Activated naive CD4-positive, alpha-beta T cell treated with anti-CD3 and anti-CD28 coated beads, Interleukin-2, amount 50 U/mL, for 24 hours (primary cell): ENCODE measurements around the gene CLSTN2.

Source experiments
- H3K27ac Mint-ChIP-seq: one replicate; pipeline ENCODE4 v1.8.0; 2021; ENCODE audit warnings: mild to moderate bottlenecking, mixed read lengths
- H3K27me3 Mint-ChIP-seq: one replicate; pipeline ENCODE4 v1.8.0; 2021; ENCODE audit warnings: mixed read lengths
- H3K36me3 Mint-ChIP-seq: one replicate; pipeline ENCODE4 v1.8.0; 2021; ENCODE audit warnings: mixed read lengths
- H3K4me1 Mint-ChIP-seq: one replicate; pipeline ENCODE4 v1.8.0; 2021; ENCODE audit warnings: mixed read lengths
- H3K4me3 Mint-ChIP-seq: one replicate; pipeline ENCODE4 v1.8.0; 2021; ENCODE audit warnings: mild to moderate bottlenecking, mixed read lengths
- H3K9me3 Mint-ChIP-seq: one replicate; pipeline ENCODE4 v1.8.0; 2021; ENCODE audit warnings: mixed read lengths

Gene CLSTN2

DNA sequence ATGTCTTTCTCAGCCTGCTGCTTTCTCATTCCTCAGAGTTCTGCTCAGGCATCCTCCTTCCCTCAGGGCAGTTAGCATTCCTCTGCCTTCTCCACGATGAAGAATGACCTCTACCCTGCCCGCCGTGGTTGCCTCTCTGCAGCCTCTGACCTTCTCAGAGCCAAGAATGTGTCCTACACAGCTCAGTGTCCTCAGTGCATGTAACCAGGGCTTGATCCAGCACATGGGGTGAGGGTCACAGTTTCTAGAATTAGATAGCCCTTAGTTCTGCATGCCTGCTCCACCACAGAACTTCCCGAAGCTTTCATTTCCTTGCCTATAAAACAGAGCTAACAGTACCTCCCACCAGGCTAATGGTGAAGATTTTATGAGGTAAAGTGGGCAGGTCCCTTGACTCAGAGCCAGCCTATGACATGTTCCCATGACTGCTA, 182.1 kb downstream of the CLSTN2 start:
- no peaks in the 10 kb centered on the region for H3K9me3 Mint-ChIP-seq
- H3K4me3 Mint-ChIP-seq = no peak overlapping the region
- H3K36me3 Mint-ChIP-seq = no peaks in the 10 kb centered on the region
- no peaks in the 10 kb centered on the region for H3K27me3 Mint-ChIP-seq
- H3K27ac Mint-ChIP-seq = no peak overlapping the region
- H3K4me1 Mint-ChIP-seq = no peaks in the 10 kb centered on the region

DNA sequence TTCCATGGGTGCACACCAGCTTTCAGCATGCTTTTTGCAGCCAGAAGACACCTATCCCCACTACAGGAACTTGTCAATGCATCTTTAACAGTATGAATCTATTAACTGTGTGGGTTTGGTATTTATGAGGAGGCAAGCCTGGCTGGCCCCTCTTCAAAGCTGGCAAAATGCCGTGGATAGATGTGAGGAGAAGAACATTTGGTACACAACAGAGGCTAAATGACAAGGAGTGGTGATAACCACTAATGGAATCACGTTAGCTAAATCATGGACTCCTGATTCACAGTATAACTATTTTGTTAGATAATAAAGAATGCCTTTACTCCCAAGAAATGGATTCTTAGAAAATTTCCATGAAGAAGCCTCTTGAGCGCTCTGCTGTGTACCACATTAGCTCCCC, 187.2 kb downstream of the CLSTN2 start:
- H3K4me3 Mint-ChIP-seq = no peak overlapping the region
- no peaks in the 10 kb centered on the region for H3K27me3 Mint-ChIP-seq
- no peak overlapping the region for H3K27ac Mint-ChIP-seq
- H3K36me3 Mint-ChIP-seq = no peaks in the 10 kb centered on the region
- no peaks in the 10 kb centered on the region for H3K4me1 Mint-ChIP-seq
- H3K9me3 Mint-ChIP-seq = no peaks in the 10 kb centered on the region

GRCh38 chr3:140128217-140128616, 193.2 kb downstream of the CLSTN2 start:
- Mint-ChIP-seq H3K27me3 (no peaks in the 10 kb centered on the region), H3K4me1 (no peaks in the 10 kb centered on the region), H3K36me3 (no peaks in the 10 kb centered on the region), H3K27ac (no peak overlapping the region), H3K4me3 (no peak overlapping the region), H3K9me3 (no peaks in the 10 kb centered on the region)

DNA sequence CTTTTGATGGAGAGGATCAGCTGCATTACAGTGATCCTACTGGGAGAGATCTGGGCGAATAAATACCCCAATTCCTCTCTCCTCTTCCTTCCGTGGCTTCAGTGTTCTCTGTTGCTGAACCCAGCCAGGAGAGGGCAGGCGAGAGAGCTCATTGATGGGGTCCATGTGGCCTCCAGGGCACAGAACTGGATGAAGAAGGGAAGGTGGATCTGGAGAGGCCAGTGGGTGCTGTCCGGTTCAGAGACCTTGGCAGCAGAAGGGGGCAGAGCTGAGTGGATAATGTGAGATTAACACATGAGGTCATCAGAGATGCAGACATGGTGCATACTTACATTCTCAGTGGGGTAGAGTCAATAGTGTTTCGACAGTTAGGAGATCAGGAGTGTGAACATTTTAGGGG, 193.6 kb downstream of the CLSTN2 start:
- H3K4me3 Mint-ChIP-seq = no peak overlapping the region
- no peaks in the 10 kb centered on the region for H3K9me3 Mint-ChIP-seq
- no peaks in the 10 kb centered on the region for H3K36me3 Mint-ChIP-seq
- H3K27ac Mint-ChIP-seq = no peak overlapping the region
- no peaks in the 10 kb centered on the region for H3K4me1 Mint-ChIP-seq
- H3K27me3 Mint-ChIP-seq = no peaks in the 10 kb centered on the region

DNA sequence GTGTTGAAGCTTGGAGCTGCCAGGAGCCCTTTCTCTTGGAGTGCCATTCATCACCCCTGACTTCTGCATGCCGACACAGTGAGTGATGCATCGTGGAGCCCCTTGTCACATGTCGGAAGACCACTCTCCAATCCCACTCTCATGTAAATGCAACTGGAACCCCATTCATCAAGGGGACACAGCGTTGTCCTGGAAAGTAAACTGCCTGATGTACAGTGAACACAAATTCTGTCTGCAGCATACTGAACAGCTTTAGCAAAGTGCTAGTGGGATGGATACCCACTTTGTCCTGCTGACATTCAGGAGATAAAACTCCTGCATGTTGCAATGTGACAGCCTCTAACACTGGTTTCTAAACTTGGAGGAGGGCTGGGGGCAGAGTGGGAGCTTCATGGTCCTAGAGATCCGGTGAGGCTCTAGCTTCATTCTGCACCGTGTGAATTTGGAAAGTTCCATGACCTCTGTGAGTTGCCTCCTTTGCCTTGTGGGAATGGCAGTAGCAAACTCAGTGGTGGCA, 194.8 kb downstream of the CLSTN2 start:
- H3K4me1 Mint-ChIP-seq = no peaks in the 10 kb centered on the region
- H3K27me3 Mint-ChIP-seq = no peaks in the 10 kb centered on the region
- H3K27ac Mint-ChIP-seq = no peak overlapping the region
- no peak overlapping the region for H3K4me3 Mint-ChIP-seq
- no peaks in the 10 kb centered on the region for H3K9me3 Mint-ChIP-seq
- H3K36me3 Mint-ChIP-seq = no peaks in the 10 kb centered on the region

DNA sequence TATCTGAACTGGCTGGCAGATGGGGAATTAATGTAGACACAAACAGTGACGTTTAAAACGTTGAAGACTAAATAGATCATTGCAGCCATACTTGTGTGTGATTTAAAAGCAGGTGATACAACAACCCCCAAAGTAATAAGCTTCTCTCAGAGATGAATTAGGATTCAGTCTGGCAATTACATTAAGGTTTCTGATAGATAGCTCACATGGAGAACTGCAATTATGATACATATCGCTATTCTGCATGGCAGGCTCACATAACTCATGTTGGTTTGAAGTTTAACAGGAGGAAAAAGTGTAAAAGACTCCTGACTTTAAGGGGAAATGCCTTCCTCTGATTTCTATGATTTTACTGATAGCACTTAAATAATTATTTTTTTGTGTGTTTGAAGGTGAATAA, 196.9 kb downstream of the CLSTN2 start:
- Mint-ChIP-seq H3K4me1 (no peaks in the 10 kb centered on the region), H3K27ac (no peak overlapping the region), H3K36me3 (no peaks in the 10 kb centered on the region), H3K4me3 (no peak overlapping the region), H3K9me3 (no peaks in the 10 kb centered on the region), H3K27me3 (no peaks in the 10 kb centered on the region)

DNA sequence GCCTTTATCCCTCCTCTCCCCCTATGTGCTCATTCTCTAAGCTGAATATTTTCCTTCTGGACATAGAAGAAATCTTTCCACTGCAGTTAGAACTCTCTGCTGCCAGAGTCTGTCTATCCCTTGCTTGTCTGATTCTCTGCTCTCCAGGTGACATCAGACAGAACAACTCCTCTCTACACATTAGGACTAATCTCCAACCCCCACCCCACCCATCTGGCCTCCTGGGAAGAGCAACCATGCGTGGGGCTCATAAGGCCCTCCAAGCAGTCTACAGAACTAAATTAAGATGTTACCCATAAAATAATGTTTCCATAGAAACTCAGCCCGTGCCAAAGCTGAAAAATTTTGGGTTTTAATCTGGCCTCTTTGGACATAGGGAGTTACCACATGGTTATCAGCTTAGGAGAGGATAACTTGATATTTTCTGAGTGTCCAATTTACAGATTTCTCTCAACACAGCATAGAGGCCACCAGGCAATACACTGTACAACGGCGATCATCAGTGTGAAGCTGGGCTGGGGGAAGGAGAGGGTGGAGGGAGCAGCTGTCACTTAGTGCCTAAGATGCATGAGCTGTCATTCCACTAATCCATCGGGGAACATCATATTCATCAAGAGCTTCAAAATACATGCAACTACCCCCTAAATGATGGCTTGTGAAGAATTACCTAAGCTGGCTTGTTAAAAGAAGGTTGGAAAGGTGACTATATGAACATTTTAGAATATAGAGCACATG, 199.4 kb downstream of the CLSTN2 start:
- no peak overlapping the region for H3K4me3 Mint-ChIP-seq
- H3K9me3 Mint-ChIP-seq = no peaks in the 10 kb centered on the region

GRCh38 chr3:140135461-140135860, 200.5 kb downstream of the CLSTN2 start:
- H3K27ac Mint-ChIP-seq = no peak overlapping the region
- H3K4me3 Mint-ChIP-seq = no peak overlapping the region

More for the DNA sequence above, 199.4 kb downstream of the CLSTN2 start:
- Mint-ChIP-seq H3K36me3 (no peaks in the 10 kb centered on the region), H3K4me1 (no peaks in the 10 kb centered on the region), H3K27ac (no peak overlapping the region), H3K27me3 (no peaks in the 10 kb centered on the region)

GRCh38 chr3:140143367-140144069, 208.5 kb downstream of the CLSTN2 start:
- H3K4me1 Mint-ChIP-seq = no peaks in the 10 kb centered on the region
- H3K27me3 Mint-ChIP-seq = no peaks in the 10 kb centered on the region
- H3K9me3 Mint-ChIP-seq = no peaks in the 10 kb centered on the region
- H3K27ac Mint-ChIP-seq = no peak overlapping the region
- H3K36me3 Mint-ChIP-seq = no peaks in the 10 kb centered on the region
- no peak overlapping the region for H3K4me3 Mint-ChIP-seq

More at GRCh38 chr3:140135461-140135860, 200.5 kb downstream of the CLSTN2 start:
- Mint-ChIP-seq H3K27me3 (no peaks in the 10 kb centered on the region), H3K4me1 (no peaks in the 10 kb centered on the region), H3K36me3 (no peaks in the 10 kb centered on the region), H3K9me3 (no peaks in the 10 kb centered on the region)

DNA sequence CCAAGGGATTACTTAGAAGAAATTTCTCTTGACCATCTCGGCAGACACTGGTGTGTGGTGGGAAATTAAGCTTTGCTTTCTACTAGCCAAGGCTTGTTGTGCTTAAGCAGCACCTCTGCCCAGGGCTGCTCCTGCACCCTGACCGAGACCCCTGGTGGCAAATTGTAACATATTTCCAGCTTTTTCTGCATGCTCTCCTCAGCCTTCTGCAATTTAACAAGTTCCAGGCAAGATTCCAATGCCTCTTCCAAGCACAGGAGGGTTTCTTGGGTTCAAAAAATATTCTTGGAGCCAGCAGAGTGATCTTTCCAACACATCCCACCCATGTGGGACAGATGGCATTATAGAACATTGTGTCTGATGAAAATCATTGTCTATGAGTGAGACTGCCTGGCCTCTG, 210.5 kb downstream of the CLSTN2 start:
- H3K4me3 Mint-ChIP-seq = no peak overlapping the region
- no peaks in the 10 kb centered on the region for H3K9me3 Mint-ChIP-seq
- H3K27me3 Mint-ChIP-seq = no peaks in the 10 kb centered on the region
- H3K4me1 Mint-ChIP-seq = no peaks in the 10 kb centered on the region
- no peak overlapping the region for H3K27ac Mint-ChIP-seq
- no peaks in the 10 kb centered on the region for H3K36me3 Mint-ChIP-seq

DNA sequence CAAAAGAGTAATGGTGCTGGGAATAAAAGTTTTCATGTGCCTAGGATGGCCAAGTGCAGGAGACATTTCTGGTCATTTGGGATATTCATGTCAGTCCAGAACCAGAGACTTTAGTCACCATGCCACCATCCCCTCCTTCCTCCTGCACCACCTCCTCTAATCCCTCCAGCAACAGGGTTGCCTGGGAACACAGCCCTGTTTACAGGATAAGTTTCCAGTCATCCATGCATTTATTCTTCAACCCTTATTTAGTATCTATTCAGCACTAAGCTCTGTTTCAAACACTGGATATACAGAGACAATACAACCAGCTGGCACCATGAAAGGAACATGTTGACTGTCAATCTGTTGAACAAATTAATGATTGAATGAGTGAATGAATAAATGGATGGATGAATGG, 211.7 kb downstream of the CLSTN2 start:
- no peaks in the 10 kb centered on the region for H3K9me3 Mint-ChIP-seq
- H3K4me3 Mint-ChIP-seq = no peak overlapping the region
- no peak overlapping the region for H3K27ac Mint-ChIP-seq

DNA sequence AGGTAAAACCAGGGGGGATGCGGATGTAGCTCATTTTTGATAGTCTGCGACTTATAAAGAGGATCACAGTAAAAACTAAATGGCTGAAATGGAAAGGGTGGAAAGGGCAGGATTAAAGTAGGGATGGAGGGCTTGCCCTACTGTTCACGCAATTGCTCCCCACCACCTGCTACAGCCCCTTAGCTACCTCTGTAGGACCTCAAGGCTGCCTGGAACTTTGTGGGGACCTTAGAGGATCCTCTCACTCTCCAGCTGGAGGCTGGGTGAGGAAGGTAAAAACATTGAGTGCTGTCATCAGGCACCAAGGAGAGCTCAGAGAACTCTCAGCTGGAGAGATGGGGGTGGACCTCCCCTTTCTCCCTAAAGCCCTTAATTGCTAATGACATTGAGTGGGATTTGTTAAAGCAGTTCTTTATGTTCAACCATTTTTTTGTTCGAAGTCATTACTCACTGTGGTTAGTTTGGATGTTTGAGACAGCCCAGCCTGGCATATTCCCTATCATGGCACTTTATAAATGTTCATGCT, 213.0 kb downstream of the CLSTN2 start:
- no peaks in the 10 kb centered on the region for H3K27me3 Mint-ChIP-seq
- no peaks in the 10 kb centered on the region for H3K4me1 Mint-ChIP-seq
- H3K9me3 Mint-ChIP-seq = no peaks in the 10 kb centered on the region
- no peak overlapping the region for H3K4me3 Mint-ChIP-seq
- H3K27ac Mint-ChIP-seq = no peak overlapping the region
- H3K36me3 Mint-ChIP-seq = no peaks in the 10 kb centered on the region

More for the DNA sequence above, 211.7 kb downstream of the CLSTN2 start:
- no peaks in the 10 kb centered on the region for H3K27me3 Mint-ChIP-seq
- no peaks in the 10 kb centered on the region for H3K4me1 Mint-ChIP-seq
- no peaks in the 10 kb centered on the region for H3K36me3 Mint-ChIP-seq

- H3K27ac Mint-ChIP-seq = no peak overlapping the region
- H3K36me3 Mint-ChIP-seq = no peaks in the 10 kb centered on the region
- no peak overlapping the region for H3K4me3 Mint-ChIP-seq
- no peaks in the 10 kb centered on the region for H3K27me3 Mint-ChIP-seq
- H3K9me3 Mint-ChIP-seq = no peaks in the 10 kb centered on the region
- H3K4me1 Mint-ChIP-seq = no peaks in the 10 kb centered on the region
These were observed 213.9 kb downstream of the CLSTN2 start for GRCh38 chr3:140148824-140149390.

DNA sequence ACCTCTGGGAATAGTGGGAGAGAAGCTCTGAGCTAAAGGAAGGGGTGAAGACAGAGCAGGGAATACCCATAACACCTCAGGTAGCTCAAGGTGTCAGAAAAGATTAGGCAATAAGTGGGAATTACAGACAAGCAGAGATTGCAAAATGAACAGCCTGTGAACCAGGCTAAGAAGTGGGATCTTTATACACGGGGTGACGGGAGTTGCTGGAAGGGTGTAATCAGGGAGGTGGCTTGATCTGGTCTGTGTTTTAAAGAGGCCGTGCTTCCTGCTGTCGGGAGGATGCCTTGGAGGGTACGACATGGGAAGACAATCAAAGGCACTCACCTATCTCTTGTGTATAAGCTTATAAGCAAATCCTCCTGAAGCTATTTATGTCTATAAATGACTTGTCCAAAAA, 216.3 kb downstream of the CLSTN2 start:
- no peak overlapping the region for H3K4me3 Mint-ChIP-seq
- H3K27me3 Mint-ChIP-seq = no peaks in the 10 kb centered on the region
- no peaks in the 10 kb centered on the region for H3K36me3 Mint-ChIP-seq

GRCh38 chr3:140152851-140153639, 218.1 kb downstream of the CLSTN2 start:
- Mint-ChIP-seq H3K27me3 (peaks cover 3% of the 10 kb centered on the region), H3K27ac (no peak overlapping the region), H3K4me3 (no peak overlapping the region), H3K9me3 (no peaks in the 10 kb centered on the region), H3K36me3 (no peaks in the 10 kb centered on the region), H3K4me1 (no peaks in the 10 kb centered on the region)

More for the DNA sequence above, 216.3 kb downstream of the CLSTN2 start:
- no peaks in the 10 kb centered on the region for H3K4me1 Mint-ChIP-seq
- no peaks in the 10 kb centered on the region for H3K9me3 Mint-ChIP-seq
- H3K27ac Mint-ChIP-seq = no peak overlapping the region
